Measurements from ENCODE around the gene RASL12.

DNA sequence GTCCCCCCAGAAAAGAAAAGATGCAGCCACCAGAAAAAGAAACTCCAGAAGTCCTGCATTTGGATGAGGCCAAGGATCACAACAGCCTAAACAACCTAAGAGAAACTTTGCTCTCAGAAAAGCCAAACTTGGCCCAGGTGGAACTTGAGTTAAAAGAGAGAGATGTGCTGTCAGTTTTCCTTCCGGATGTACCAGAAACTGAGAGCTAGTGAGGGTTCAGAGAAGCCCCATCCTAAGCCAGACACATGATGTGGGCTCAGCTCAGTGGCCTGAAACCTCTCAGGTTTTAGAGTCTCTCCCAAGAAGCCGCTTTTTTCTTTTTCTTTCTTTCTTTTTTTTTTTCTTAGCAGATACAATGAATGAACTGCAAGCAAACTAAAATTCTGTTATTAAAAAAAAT, 14.8 kb downstream of the RASL12 start:
- no peak for TF ChIP-seq POLR2AphosphoS5 (IDR thresholded peaks at IDR 0.05)
- TF ChIP-seq, protein P1, sequence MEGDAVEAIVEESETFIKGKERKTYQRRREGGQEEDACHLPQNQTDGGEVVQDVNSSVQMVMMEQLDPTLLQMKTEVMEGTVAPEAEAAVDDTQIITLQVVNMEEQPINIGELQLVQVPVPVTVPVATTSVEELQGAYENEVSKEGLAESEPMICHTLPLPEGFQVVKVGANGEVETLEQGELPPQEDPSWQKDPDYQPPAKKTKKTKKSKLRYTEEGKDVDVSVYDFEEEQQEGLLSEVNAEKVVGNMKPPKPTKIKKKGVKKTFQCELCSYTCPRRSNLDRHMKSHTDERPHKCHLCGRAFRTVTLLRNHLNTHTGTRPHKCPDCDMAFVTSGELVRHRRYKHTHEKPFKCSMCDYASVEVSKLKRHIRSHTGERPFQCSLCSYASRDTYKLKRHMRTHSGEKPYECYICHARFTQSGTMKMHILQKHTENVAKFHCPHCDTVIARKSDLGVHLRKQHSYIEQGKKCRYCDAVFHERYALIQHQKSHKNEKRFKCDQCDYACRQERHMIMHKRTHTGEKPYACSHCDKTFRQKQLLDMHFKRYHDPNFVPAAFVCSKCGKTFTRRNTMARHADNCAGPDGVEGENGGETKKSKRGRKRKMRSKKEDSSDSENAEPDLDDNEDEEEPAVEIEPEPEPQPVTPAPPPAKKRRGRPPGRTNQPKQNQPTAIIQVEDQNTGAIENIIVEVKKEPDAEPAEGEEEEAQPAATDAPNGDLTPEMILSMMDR (IDR thresholded peaks at IDR 0.05) = no peak
